SK-N-MC (cell line): ENCODE data around the gene PROM2.

Experiments used
- DNase-seq: peaks from one replicate; pipeline ENCODE4 v3.0.0-alpha.2; 2011; ENCODE audit warnings: low read depth, low spot score
- H3K27ac ChIP-seq: fragments of 200-600 bp; sonication (generic); 2 replicates; pipeline ENCODE4 v1.5.1; 2016; ENCODE audit warnings: mixed run types
- H3K36me3 ChIP-seq: fragments of 200-600 bp; sonication (generic); 2 replicates; pipeline ENCODE4 v1.6.1; 2017; ENCODE audit warnings: antibody characterized with exemption, low read length, mixed read lengths; ENCODE audit not compliant: insufficient read depth
- H3K4me3 ChIP-seq: fragments of 200-600 bp; sonication (generic); 2 replicates; pipeline ENCODE4 v1.5.1; 2016
- H3K9ac ChIP-seq: fragments of 200-600 bp; sonication (generic); 2 replicates; pipeline ENCODE4 v1.8.0; 2017; ENCODE audit warnings: mixed run types, mixed read lengths; ENCODE audit not compliant: insufficient read length
- H3K9me3 ChIP-seq: fragments of 200-600 bp; sonication (generic); 2 replicates; pipeline ENCODE4 v1.6.1; 2017; ENCODE audit warnings: low read depth, mild to moderate bottlenecking, antibody characterized with exemption, low read length, moderate library complexity, mixed read lengths
- EZH2 ChIP-seq: fragments of 200-600 bp; sonication (generic); IDR thresholded peaks from one replicate; pipeline ENCODE4 v1.6.1; 2017; ENCODE audit warnings: antibody characterized with exemption
- FOXP2 ChIP-seq: optimal IDR thresholded peaks from 2 replicates; pipeline ENCODE3; 2011; ENCODE audit warnings: mild to moderate bottlenecking, moderate library complexity; ENCODE audit not compliant: insufficient read depth; ENCODE audit errors: extremely low read length, control extremely low read depth
- POLR2AphosphoS5 ChIP-seq: IDR thresholded peaks from 2 replicates; pipeline ENCODE4 v1.6.1; 2012; ENCODE audit warnings: mild to moderate bottlenecking, low read depth, low read length, borderline replicate concordance

The PROM2 gene

DNA sequence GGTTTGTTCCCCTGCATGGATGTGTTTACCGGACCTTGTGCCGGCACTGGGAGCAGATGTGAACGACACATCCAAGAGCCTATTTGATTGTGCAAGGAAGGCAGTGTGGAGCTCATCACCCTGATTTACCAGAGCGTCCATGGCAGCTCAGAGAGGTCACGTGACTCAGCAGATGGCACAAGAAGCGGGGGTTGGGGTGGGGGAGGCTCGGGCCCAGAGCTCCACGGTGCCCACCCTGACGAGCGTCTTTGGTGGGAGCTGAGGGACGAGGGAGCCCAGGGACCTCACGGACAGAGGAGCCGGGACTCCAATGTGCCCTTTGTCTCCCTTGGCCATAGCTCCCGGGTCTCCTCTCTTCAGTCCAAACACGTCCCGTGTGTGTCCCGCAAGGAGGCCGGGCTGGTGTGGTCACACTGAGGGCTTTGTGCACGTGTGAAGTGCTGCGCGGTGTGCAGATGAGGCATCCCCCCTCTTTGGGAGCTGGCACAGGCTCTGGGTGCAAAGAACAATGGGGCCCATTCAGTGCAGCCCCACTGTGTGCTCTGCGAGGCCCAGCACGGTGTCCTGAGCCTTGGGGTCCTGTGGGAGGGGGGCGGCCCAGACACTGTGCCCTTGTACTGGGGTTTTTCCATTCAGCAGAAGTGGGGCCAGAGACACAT lies 38.4 kb downstream of the PROM2 start:
- no peak for DNase-seq
- Histone ChIP-seq H3K4me3 (no peak overlapping the region), H3K27ac (no peak overlapping the region), H3K9ac (no peak overlapping the region), H3K9me3 (no peaks in the 10 kb centered on the region), H3K36me3 (no peaks in the 10 kb centered on the region)
- TF ChIP-seq FOXP2 (no peak), EZH2 (no peak), POLR2AphosphoS5 (no peak)

DNA sequence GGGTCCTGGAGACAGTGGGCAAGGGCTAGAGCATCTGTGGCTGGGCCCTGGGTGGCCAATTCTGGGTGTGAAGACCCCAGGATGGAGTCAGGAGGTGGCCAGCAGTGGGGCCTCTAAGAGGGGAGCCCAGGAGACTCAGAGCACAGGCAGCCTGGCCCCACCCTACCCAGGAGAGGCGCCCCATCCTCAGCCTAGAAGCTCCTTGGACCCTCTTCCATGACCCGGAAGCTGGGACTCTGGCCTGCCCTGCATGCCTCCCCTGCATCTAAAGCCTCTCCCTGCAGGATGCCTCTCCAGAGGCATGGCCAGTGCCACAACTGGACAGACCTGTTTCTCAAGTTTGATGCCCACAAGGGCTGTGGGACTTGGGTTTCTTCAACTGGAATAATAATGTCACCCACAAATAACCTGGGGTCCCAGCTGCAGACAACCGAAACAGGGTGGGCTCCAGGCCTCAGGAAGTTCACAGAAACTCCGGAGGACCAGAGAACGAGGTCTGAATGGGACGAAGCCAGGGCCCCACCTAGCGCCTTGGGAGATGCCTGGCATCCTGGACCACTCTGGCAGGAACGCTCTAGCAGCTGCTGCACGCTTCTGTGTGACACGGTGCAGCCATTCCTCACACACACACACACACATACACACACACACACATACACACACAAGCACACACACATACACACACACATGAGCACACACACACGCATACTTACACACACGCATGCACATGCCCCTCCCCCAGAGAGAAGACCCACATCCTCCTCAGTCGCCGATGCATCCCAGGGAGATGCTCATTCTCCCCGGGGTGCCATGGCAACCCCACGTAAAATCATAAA lies 39.3 kb downstream of the PROM2 start:
- TF ChIP-seq POLR2AphosphoS5: no peak
- no peak for TF ChIP-seq FOXP2
- no peak for TF ChIP-seq EZH2
- Histone ChIP-seq H3K36me3 (no peaks in the 10 kb centered on the region), H3K9me3 (no peaks in the 10 kb centered on the region), H3K9ac (no peak overlapping the region), H3K4me3 (no peak overlapping the region), H3K27ac (no peak overlapping the region)
- DNase-seq: no peak

DNA sequence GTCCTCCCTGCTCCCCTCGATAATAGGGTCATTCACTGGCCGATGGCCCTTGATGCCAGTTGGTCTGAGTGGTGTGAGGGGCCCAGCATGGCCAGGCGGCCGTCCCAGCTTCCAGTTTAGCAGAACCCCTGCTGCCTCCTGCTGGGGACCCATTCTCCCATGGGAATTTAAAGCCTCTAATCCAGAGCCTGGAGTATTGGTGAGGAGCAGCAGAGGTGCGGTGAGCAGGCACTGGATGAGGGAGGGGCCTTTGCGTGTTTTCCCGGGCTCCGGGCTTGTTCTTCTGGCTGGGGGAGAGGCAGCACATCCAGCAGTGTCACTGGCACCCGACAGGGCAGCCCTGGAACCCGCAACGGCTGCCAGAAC lies 40.3 kb downstream of the PROM2 start:
- no peak for DNase-seq
- H3K9ac ChIP-seq: no peak overlapping the region
- no peak for TF ChIP-seq EZH2
- TF ChIP-seq POLR2AphosphoS5: no peak
- TF ChIP-seq FOXP2: no peak
- H3K9me3 ChIP-seq: no peaks in the 10 kb centered on the region
- no peak overlapping the region for H3K4me3 ChIP-seq
- H3K27ac ChIP-seq: no peak overlapping the region
- H3K36me3 ChIP-seq: no peaks in the 10 kb centered on the region

DNA sequence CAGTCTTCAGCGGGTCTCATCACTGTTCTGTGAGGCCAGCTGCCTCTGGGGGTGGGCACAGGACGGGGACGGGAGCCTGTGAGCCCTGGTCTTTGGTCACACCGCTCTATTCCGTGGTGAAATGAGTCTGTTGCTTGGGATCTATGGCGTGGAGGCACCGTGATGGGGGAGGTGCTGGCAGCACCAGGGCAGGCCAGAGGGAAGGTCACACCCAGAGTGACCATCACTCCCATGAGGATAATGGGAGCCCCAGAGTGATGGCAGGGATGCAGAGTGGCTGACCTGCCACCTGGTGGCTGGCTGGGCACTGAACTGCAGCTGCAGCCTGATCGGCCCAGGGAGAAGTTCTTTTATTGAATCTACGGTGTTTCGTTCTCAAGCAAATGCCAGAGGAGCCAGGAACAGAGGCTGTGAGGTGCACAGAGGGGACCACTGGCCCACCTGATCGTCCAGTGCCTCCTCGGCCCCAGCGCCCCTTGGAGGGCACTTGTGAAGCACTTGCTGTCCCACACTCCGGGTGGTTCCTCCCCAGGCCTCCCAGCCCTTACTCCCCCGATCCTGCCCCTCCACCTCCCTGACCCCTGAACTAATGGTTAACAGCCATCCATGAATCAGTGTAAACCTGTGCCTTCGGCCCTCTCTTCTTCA lies 40.8 kb downstream of the PROM2 start:
- TF ChIP-seq FOXP2: no peak
- TF ChIP-seq POLR2AphosphoS5: no peak
- TF ChIP-seq EZH2: no peak
- DNase-seq: no peak
- no peak overlapping the region for H3K27ac ChIP-seq
- H3K9ac ChIP-seq: no peak overlapping the region
- H3K36me3 ChIP-seq: no peaks in the 10 kb centered on the region
- no peak overlapping the region for H3K4me3 ChIP-seq
- no peaks in the 10 kb centered on the region for H3K9me3 ChIP-seq

DNA sequence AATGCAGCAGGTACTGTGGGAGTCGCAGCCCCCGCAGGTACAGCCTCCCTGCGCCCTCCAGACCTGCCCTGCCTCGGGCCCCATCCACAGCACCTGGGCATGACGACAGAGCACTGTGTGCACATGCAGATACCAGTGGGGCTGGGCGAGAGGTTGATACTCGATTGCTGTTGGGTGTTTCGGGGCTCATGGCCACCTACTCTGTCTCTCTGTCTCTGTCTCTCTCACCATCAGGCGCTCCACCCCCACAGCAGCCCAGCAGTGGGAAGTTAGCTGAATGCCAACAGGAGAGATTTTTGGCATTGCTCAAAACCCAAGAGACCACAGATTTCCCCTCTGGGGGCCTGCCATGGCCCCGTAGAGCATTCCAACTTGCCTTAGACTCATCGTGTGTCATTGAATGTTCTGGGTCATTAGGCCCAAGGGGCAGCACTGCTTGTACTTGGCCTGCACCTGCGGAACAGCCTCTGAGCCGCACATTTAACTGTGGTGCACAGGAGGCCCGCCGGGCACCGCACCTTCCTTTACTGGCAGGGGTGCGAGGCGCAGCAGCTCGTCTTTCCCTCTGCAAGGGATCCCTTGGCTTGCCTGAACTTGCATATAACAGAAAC lies 41.7 kb downstream of the PROM2 start:
- Histone ChIP-seq H3K36me3 (no peaks in the 10 kb centered on the region), H3K27ac (no peak overlapping the region), H3K4me3 (no peak overlapping the region), H3K9ac (no peak overlapping the region), H3K9me3 (no peaks in the 10 kb centered on the region)
- DNase-seq: no peak
- no peak for TF ChIP-seq POLR2AphosphoS5
- TF ChIP-seq FOXP2: no peak
- no peak for TF ChIP-seq EZH2

DNA sequence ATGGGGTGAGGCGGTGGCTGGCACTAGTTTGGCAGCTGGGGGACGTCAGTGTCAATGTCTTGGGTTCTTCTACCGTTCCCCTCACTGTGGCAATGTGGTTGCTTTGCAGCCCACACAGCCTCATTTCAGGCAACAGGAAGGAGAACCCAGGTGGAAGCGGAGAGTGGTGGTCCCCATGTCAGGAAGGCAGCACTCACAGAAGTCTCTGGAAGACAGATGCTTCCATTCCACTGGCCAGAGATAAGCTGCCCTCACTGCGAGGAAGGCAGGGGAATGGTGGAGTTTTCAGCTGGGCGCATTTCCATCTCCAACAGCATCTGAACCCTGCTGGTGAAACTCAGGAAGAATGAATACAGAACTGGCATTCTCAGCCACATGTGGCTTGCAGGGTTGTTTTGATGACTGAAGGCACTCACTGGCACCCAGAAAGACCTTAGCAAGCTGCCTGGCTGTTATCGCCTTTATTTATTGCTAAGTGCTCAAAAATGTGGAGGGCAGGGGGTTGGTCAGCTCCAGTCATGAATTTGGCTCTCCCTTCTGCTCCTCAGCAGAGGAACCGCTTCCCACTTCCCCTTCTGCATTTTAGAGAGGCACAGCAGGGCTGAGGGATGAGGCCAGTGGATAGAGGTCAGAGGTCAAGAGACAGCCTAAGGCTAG lies 42.3 kb downstream of the PROM2 start:
- Histone ChIP-seq H3K9ac (no peak overlapping the region), H3K9me3 (no peaks in the 10 kb centered on the region), H3K27ac (no peak overlapping the region), H3K36me3 (no peaks in the 10 kb centered on the region), H3K4me3 (no peak overlapping the region)
- TF ChIP-seq FOXP2 (no peak), EZH2 (no peak), POLR2AphosphoS5 (no peak)
- no peak for DNase-seq

DNA sequence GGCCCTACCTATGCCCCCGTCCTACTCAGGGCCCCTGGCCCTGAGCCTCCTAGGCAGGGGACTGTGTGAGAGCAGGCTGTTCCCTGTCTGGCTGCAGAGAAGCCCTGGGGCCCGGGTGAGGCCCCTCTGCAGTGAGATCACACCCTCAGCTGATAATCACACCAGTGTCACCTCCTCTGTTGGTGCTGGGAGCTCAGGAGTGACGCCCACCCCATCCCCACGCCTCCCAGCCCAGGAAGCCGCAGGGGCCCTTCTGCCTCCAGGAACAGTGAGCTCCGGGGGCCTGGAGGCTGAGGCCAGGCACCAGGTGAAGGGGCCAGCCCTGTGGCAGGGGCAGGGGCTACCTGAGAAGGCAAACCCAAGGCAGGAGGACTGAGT lies 42.9 kb downstream of the PROM2 start:
- Histone ChIP-seq H3K36me3 (no peaks in the 10 kb centered on the region), H3K4me3 (no peak overlapping the region), H3K9me3 (no peaks in the 10 kb centered on the region), H3K27ac (no peak overlapping the region), H3K9ac (no peak overlapping the region)
- no peak for DNase-seq
- TF ChIP-seq FOXP2: no peak
- TF ChIP-seq POLR2AphosphoS5: no peak
- TF ChIP-seq EZH2: no peak
